HepG2 (cell line): ENCODE measurements around the gene KCNIP3. TPM values are rescaled to one million over a fixed set of nuclear protein-coding genes. Genes with fewer than 3 reads are reported as not detected.

Experiments
- ATAC-seq: fragments of 200-7000 bp; cut with Tn5 transposase; 3 replicates; pipeline ENCODE4 v1.9.1; 2020; ENCODE audit warnings: mild to moderate bottlenecking, moderate library complexity
- BruUV-seq: library from RNA; stranded (reverse); fragments of 400-500 nt; replicated peaks from 2 replicates; lab custom pipeline; 2021; lab: Mats Ljungman, UMichigan
- CTCF ChIA-PET: fragments of 300-600 bp; formaldehyde crosslinking; extraction: SDS; loops from one replicate; lab custom pipeline; 2021; ENCODE audit warnings: low total read pairs, inconsistent platforms, low intra/inter-chr PET ratio; lab: Yijun Ruan, JAX
- POLR2A ChIA-PET: fragments of 350-600 bp; sonication (Branson Sonifier 250); formaldehyde crosslinking; loops from one replicate; lab custom pipeline; 2020; ENCODE audit warnings: antibody characterized with exemption, inconsistent platforms; lab: Yijun Ruan, JAX
- DNase-seq: peaks from one replicate; pipeline ENCODE4 v3.0.0-alpha.2; 2015; ENCODE audit warnings: low spot score
- FAIRE-seq: peaks from 3 replicates; lab custom pipeline; 2011; peaks lifted over from hg19 to GRCh38; lab: Jason Lieb, UNC
- H2AFZ ChIP-seq: one replicate; pipeline ENCODE4 v1.6.1; 2011; ENCODE audit warnings: low read length, inconsistent platforms
- H3K27ac ChIP-seq: fragments of 300-600 bp; 3 replicates; pipeline ENCODE4 v1.8.0; 2011; ENCODE audit warnings: mixed run types, mild to moderate bottlenecking, mixed read lengths, low read length, inconsistent platforms; ENCODE audit not compliant: insufficient read depth; ENCODE audit errors: extremely low read length
- H3K27me3 ChIP-seq, 2 experiments: fragments of 200-600 bp in 1 of 2; 2 replicates in 1 of 2; 3 replicates in 1 of 2; pipeline versions ENCODE4 v1.6.0 to v1.8.0; 2011; ENCODE audit warnings: low read length in 2 of 2, mild to moderate bottlenecking in 2 of 2, moderate library complexity in 2 of 2, inconsistent platforms in 1 of 2; ENCODE audit not compliant: insufficient read depth in 2 of 2, control insufficient read depth in 1 of 2
- H3K36me3 ChIP-seq, 2 experiments: fragments of 200-600 bp in 1 of 2; replicated peaks in 1 of 2; 2 replicates in 1 of 2; 3 replicates in 1 of 2; pipeline versions ENCODE4 v1.5.1 to v1.8.0; 2011; ENCODE audit warnings: low read length in 2 of 2, inconsistent platforms in 1 of 2; ENCODE audit not compliant: insufficient read depth in 2 of 2, control insufficient read depth in 1 of 2
- H3K4me1 ChIP-seq: 2 replicates; pipeline ENCODE4 v1.5.1; 2012; ENCODE audit warnings: low read length, inconsistent platforms; ENCODE audit not compliant: insufficient read depth
- H3K4me2 ChIP-seq: 2 replicates; pipeline ENCODE4 v1.6.0; 2011; ENCODE audit warnings: low read depth, low read length, inconsistent platforms
- H3K4me3 ChIP-seq, 3 experiments: fragments of 200-600 bp in 1 of 3; sonication (generic), shearing (Covaris generic) in 1 of 3; replicated peaks in 1 of 3; 2 replicates each; pipeline ENCODE4 v1.5.1; 2011 to 2016; ENCODE audit warnings: low read length in 3 of 3, inconsistent platforms in 2 of 3, low read depth in 2 of 3, mild to moderate bottlenecking in 2 of 3, control low read depth in 1 of 3, mixed read lengths in 1 of 3; ENCODE audit not compliant: insufficient read depth in 1 of 3
- H3K79me2 ChIP-seq: one replicate; pipeline ENCODE4 v1.6.1; 2011; ENCODE audit warnings: low read length, inconsistent platforms; ENCODE audit not compliant: insufficient read depth
- H3K9ac ChIP-seq: 2 replicates; pipeline ENCODE4 v1.6.0; 2011; ENCODE audit warnings: mild to moderate bottlenecking, low read depth, low read length, inconsistent platforms; ENCODE audit not compliant: insufficient read depth
- H3K9me3 ChIP-seq: 2 replicates; pipeline ENCODE4 v1.5.1; 2012; ENCODE audit warnings: mild to moderate bottlenecking, low read length
- H4K20me1 ChIP-seq: 2 replicates; pipeline ENCODE4 v1.6.0; 2011; ENCODE audit warnings: inconsistent platforms, mild to moderate bottlenecking, low read length, moderate library complexity; ENCODE audit not compliant: insufficient read depth
- HNRNPK ChIP-seq: fragments of 200-400 bp; formaldehyde crosslinking; IDR thresholded peaks from 2 replicates; pipeline ENCODE4 v1.6.1; 2018; ENCODE audit warnings: low read length, low read depth, moderate library complexity, mild to moderate bottlenecking; ENCODE audit not compliant: poor library complexity, severe bottlenecking
- HOXA7 ChIP-seq: sonication (generic); formaldehyde crosslinking; IDR thresholded peaks from 2 replicates; pipeline ENCODE4 v1.8.1; 2022; ENCODE audit warnings: mild to moderate bottlenecking, missing genetic modification reagents, moderate library complexity
- MYC ChIP-seq: sonication (generic); formaldehyde crosslinking; IDR thresholded peaks from 2 replicates; pipeline ENCODE4 v1.9.0; 2021; ENCODE audit warnings: missing genetic modification reagents, borderline replicate concordance
- NAIF1 ChIP-seq: sonication (generic); formaldehyde crosslinking; IDR thresholded peaks from 2 replicates; pipeline ENCODE4 v1.5.0; 2020; ENCODE audit warnings: mild to moderate bottlenecking, missing genetic modification reagents, borderline replicate concordance
- NPAS2 ChIP-seq: sonication (generic); formaldehyde crosslinking; IDR thresholded peaks from 2 replicates; pipeline ENCODE4 v1.8.0; 2022; ENCODE audit warnings: mild to moderate bottlenecking, missing genetic modification reagents, borderline replicate concordance
- REL ChIP-seq: sonication (generic); formaldehyde crosslinking; conservative IDR thresholded peaks from 2 replicates; pipeline ENCODE4 v1.8.0; 2022; ENCODE audit warnings: mild to moderate bottlenecking, missing genetic modification reagents, moderate library complexity
- ZNF17 ChIP-seq: sonication (generic); formaldehyde crosslinking; IDR thresholded peaks from 2 replicates; pipeline ENCODE4 v1.5.0; 2020; ENCODE audit warnings: mild to moderate bottlenecking, missing genetic modification reagents
- ZNF44 ChIP-seq: sonication (generic); formaldehyde crosslinking; IDR thresholded peaks from 2 replicates; pipeline ENCODE4 v1.5.1; 2020; ENCODE audit warnings: mild to moderate bottlenecking, missing genetic modification reagents
- ZNF510 ChIP-seq: sonication (generic); formaldehyde crosslinking; IDR thresholded peaks from 2 replicates; pipeline ENCODE4 v1.4.0; 2020; ENCODE audit warnings: low read depth, mild to moderate bottlenecking, missing genetic modification reagents
- ZNF572 ChIP-seq: sonication (generic); formaldehyde crosslinking; IDR thresholded peaks from 2 replicates; pipeline ENCODE4 v1.5.1; 2020; ENCODE audit warnings: mild to moderate bottlenecking, missing genetic modification reagents
- ZNF607 ChIP-seq: sonication (generic); formaldehyde crosslinking; IDR thresholded peaks from 2 replicates; pipeline ENCODE4 v1.5.1; 2020; ENCODE audit warnings: missing genetic modification reagents, mild to moderate bottlenecking, borderline replicate concordance
- ZNF674 ChIP-seq: sonication (generic); formaldehyde crosslinking; IDR thresholded peaks from 2 replicates; pipeline ENCODE4 v1.5.0; 2020; ENCODE audit warnings: low read depth, mild to moderate bottlenecking, missing genetic modification reagents
- ZNF724P ChIP-seq: sonication (generic); formaldehyde crosslinking; IDR thresholded peaks from 2 replicates; pipeline ENCODE4 v1.8.0; 2022; ENCODE audit warnings: missing genetic modification reagents, borderline replicate concordance
- ZNF772 ChIP-seq: sonication (generic); formaldehyde crosslinking; IDR thresholded peaks from 2 replicates; pipeline ENCODE4 v1.5.0; 2020; ENCODE audit warnings: mild to moderate bottlenecking, missing genetic modification reagents
- WGBS: methylation state at CpG from one replicate; pipeline ENCODE4 v1.1.6; 2017; ENCODE audit warnings: low lambda C conversion rate; 5-methylcytosine and 5-hydroxymethylcytosine counted together
- in situ Hi-C: cut with HindIII; loops from 2 replicates; pipeline ENCODE4 v1.10.0; 2017; ENCODE audit warnings: low pct_unique_long_range_greater_than_20kb; ENCODE audit not compliant: extremely low pct_ligation_motif_present
- intact Hi-C: fragments of 100-400 bp; cut with micrococcal nuclease; formaldehyde crosslinking; loops from one replicate; pipeline ENCODE4 v1.10.0; 2022; ENCODE audit not compliant: unreplicated experiment
- polyA plus RNA-seq, 8 experiments: library from polyadenylated mRNA; depleted of rRNA in 3 of 8; stranded (reverse) in 7 of 8; unstranded in 1 of 8; fragments of >200 nt; fragmentation: Illumina TruSeq in 4 of 8; extraction: Trizol in 4 of 8; gene quantifications; 2 replicates each; pipeline versions ENCODE4 v1.2.1 to v1.2.3, GENCODE V29; 2011 to 2016; ENCODE audit warnings: low read depth in 4 of 8, missing spikeins in 1 of 8, mixed read lengths in 1 of 8; ENCODE audit not compliant: insufficient read depth in 1 of 8
- total RNA-seq, 5 experiments: library from RNA; depleted of rRNA; stranded (reverse); fragments of >200 nt; fragmentation: Illumina TruSeq; extraction: Trizol; gene quantifications; 2 replicates each; pipeline ENCODE4 v1.2.3, GENCODE V29; 2016; ENCODE audit warnings: low read depth in 1 of 5
- TF ChIP-seq, protein P1 (sequence below): sonication (generic); formaldehyde crosslinking; IDR thresholded peaks from 2 replicates; pipeline ENCODE4 v1.4.0; 2020; ENCODE audit warnings: missing genetic modification reagents
- TF ChIP-seq, protein P2 (sequence below): sonication (generic); formaldehyde crosslinking; IDR thresholded peaks from 2 replicates; pipeline ENCODE4 v1.9.0; 2022; ENCODE audit warnings: low read depth, missing genetic modification reagents
- TF ChIP-seq, protein P3 (sequence below): sonication (generic); formaldehyde crosslinking; IDR thresholded peaks from 2 replicates; pipeline ENCODE4 v1.5.0; 2020; ENCODE audit warnings: mild to moderate bottlenecking, missing genetic modification reagents, moderate library complexity

KCNIP3 gene
- total and polyA plus RNA-seq, 2 of the 13 experiments (the other 11 are each of a cell fraction or from before 2014, with no cell fraction given): not detected

DNA sequence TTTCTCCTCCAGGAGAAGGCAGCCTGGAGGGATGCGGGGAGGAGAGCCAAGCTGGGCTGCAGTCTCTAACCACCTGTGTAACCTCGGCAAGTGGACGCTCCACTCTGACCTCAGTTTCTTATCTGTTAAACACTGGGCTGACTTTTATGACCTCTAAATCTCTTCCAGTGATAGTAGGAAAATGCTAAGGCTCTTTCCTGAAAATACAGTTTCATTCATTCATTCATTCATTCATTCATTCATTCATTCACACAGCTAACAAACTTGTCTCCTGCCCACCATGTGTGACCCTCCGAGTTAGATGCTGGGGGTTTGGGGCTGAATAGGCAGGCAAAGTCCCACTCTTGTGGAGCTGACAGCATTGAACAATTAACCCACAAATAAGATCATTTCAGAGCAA lies 13.6 kb upstream of the KCNIP3 start:
- TF ChIP-seq ZNF510 (CRISPR knock-in tag): no peak
- no peak for TF ChIP-seq ZNF17
- TF ChIP-seq ZNF772 (CRISPR knock-in tag): no peak
- TF ChIP-seq NAIF1 (CRISPR knock-in tag): no peak
- TF ChIP-seq HNRNPK: no peak
- no peak for TF ChIP-seq ZNF44 (CRISPR knock-in tag)
- no peak for TF ChIP-seq REL (CRISPR knock-in tag)
- TF ChIP-seq, protein P1, sequence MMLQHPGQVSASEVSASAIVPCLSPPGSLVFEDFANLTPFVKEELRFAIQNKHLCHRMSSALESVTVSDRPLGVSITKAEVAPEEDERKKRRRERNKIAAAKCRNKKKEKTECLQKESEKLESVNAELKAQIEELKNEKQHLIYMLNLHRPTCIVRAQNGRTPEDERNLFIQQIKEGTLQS (CRISPR knock-in tag): no peak
- TF ChIP-seq ZNF724P (CRISPR knock-in tag): no peak
- TF ChIP-seq ZNF572 (CRISPR knock-in tag): no peak
- no peak for TF ChIP-seq HOXA7 (CRISPR knock-in tag)
- TF ChIP-seq, protein P2, sequence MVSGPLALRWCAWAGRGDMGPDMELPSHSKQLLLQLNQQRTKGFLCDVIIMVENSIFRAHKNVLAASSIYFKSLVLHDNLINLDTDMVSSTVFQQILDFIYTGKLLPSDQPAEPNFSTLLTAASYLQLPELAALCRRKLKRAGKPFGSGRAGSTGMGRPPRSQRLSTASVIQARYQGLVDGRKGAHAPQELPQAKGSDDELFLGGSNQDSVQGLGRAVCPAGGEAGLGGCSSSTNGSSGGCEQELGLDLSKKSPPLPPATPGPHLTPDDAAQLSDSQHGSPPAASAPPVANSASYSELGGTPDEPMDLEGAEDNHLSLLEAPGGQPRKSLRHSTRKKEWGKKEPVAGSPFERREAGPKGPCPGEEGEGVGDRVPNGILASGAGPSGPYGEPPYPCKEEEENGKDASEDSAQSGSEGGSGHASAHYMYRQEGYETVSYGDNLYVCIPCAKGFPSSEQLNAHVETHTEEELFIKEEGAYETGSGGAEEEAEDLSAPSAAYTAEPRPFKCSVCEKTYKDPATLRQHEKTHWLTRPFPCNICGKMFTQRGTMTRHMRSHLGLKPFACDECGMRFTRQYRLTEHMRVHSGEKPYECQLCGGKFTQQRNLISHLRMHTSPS (CRISPR knock-in tag): no peak
- TF ChIP-seq, protein P3, sequence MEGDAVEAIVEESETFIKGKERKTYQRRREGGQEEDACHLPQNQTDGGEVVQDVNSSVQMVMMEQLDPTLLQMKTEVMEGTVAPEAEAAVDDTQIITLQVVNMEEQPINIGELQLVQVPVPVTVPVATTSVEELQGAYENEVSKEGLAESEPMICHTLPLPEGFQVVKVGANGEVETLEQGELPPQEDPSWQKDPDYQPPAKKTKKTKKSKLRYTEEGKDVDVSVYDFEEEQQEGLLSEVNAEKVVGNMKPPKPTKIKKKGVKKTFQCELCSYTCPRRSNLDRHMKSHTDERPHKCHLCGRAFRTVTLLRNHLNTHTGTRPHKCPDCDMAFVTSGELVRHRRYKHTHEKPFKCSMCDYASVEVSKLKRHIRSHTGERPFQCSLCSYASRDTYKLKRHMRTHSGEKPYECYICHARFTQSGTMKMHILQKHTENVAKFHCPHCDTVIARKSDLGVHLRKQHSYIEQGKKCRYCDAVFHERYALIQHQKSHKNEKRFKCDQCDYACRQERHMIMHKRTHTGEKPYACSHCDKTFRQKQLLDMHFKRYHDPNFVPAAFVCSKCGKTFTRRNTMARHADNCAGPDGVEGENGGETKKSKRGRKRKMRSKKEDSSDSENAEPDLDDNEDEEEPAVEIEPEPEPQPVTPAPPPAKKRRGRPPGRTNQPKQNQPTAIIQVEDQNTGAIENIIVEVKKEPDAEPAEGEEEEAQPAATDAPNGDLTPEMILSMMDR: no peak
- no peak for TF ChIP-seq ZNF607
- TF ChIP-seq ZNF674 (CRISPR knock-in tag): no peak
- no peak for TF ChIP-seq MYC (CRISPR knock-in tag)
- TF ChIP-seq NPAS2 (CRISPR knock-in tag): no peak
- Histone ChIP-seq H3K79me2 (no peaks in the 10 kb centered on the region), H3K4me3 (no peak overlapping the region), H3K27ac (no peak overlapping the region), H3K4me1 (no peaks in the 10 kb centered on the region), H3K9me3 (no peaks in the 10 kb centered on the region), H3K36me3 (no peaks in the 10 kb centered on the region), H2AFZ (no peak overlapping the region), H4K20me1 (no peaks in the 10 kb centered on the region; the same call in 1 of the 2 replicates), H3K9ac (no peak overlapping the region), H3K27me3 (peaks cover 4 to 21% of the 10 kb centered on the region in 2 experiments), H3K4me2 (no peak overlapping the region)
- in situ Hi-C loops: no loop called here
- FAIRE-seq (no peak), ATAC-seq (no peak), DNase-seq (no peak)
- BruUV-seq: no TSS peak
- ChIA-PET CTCF (no interaction called here), POLR2A (no interaction called here)
- intact Hi-C loops: no loop called here
- 55% methylated on average over 4 of the region's 4 CpGs for WGBS
